Bronchial epithelial cell (primary cell): ENCODE results near the gene NUP155. TPM values are rescaled to one million over a fixed set of nuclear protein-coding genes. Genes with fewer than 3 reads are reported as not detected.

Experiments used
- DNase-seq: peaks from one replicate; pipeline ENCODE4 v3.0.0-alpha.2; 2010; ENCODE audit warnings: low read depth
- FAIRE-seq: peaks from 2 replicates; lab custom pipeline; 2011; peaks lifted over from hg19 to GRCh38; lab: Jason Lieb, UNC
- H3K27me3 ChIP-seq: 2 replicates; pipeline ENCODE4 v1.5.1; 2011; ENCODE audit warnings: low read length; ENCODE audit not compliant: control insufficient read depth, insufficient read depth
- H3K36me3 ChIP-seq: 2 replicates; pipeline ENCODE4 v1.5.1; 2011; ENCODE audit warnings: low read length; ENCODE audit not compliant: control insufficient read depth, insufficient read depth
- H3K4me3 ChIP-seq: 2 replicates; pipeline ENCODE4 v1.5.1; 2011; ENCODE audit warnings: mild to moderate bottlenecking, low read depth, low read length, control low read depth
- CTCF ChIP-seq: IDR thresholded peaks from 2 replicates; pipeline ENCODE4 v1.5.1; 2011; ENCODE audit warnings: mild to moderate bottlenecking, moderate library complexity, low read length, control low read depth, inconsistent platforms; ENCODE audit not compliant: insufficient read depth, severe bottlenecking
- total RNA-seq: library from RNA; depleted of rRNA; stranded (reverse); fragments of >200 nt; gene quantifications from 2 replicates; pipeline ENCODE4 v1.2.1, GENCODE V29; 2014

Gene NUP155
- total RNA-seq, 1 donor from 2014 or later = 24.0 TPM

GRCh38 chr5:37247496-37247895 lies 123.4 kb downstream of the NUP155 start:
- FAIRE-seq = no peak
- DNase-seq = no peak
- no peaks in the 10 kb centered on the region for H3K27me3 ChIP-seq
- H3K36me3 ChIP-seq = no peaks in the 10 kb centered on the region
- TF ChIP-seq CTCF = no peak
- H3K4me3 ChIP-seq = no peak overlapping the region

GRCh38 chr5:37247036-37247435 lies 123.9 kb downstream of the NUP155 start:
- no peaks in the 10 kb centered on the region for H3K36me3 ChIP-seq
- H3K4me3 ChIP-seq = no peak overlapping the region
- TF ChIP-seq CTCF = no peak
- H3K27me3 ChIP-seq = no peaks in the 10 kb centered on the region
- DNase-seq = no peak
- no peak for FAIRE-seq

Other genes starting within 250 kb of the NUP155 start
- 8.2 and 12.8 TPM in 2 replicates for gene CPLANE1, start 121.7 kb downstream of the NUP155 start, total RNA-seq
- 17.9 and 26.9 TPM in 2 replicates for gene WDR70, start 8.2 kb upstream of the NUP155 start, total RNA-seq